Stimulated activated effector memory CD8-positive, alpha-beta T cell treated with anti-CD3 and anti-CD28 coated beads, Interleukin-12 subunit alpha, Interleukin-12 subunit beta, amount 100 ng/mL, for 72 hours (primary cell): ENCODE data around the gene LOC128125822.

Experiments
- ATAC-seq: fragments of 150-1000 bp; cut with Tn5 transposase; 2 replicates; pipeline ENCODE4 v1.10.0; 2021
- DNase-seq, 2 donors: peaks; one replicate each; pipeline ENCODE4 v3.0.0; 2021 to 2022; ENCODE audit warnings: low spot score in 2 of 2
- H3K27ac Mint-ChIP-seq: one replicate; pipeline ENCODE4 v1.8.0; 2022; ENCODE audit warnings: mild to moderate bottlenecking, mixed read lengths
- H3K36me3 Mint-ChIP-seq: one replicate; pipeline ENCODE4 v1.8.0; 2022; ENCODE audit warnings: mild to moderate bottlenecking, mixed read lengths
- H3K4me1 Mint-ChIP-seq: one replicate; pipeline ENCODE4 v1.8.0; 2022; ENCODE audit warnings: mixed read lengths
- H3K4me3 Mint-ChIP-seq: one replicate; pipeline ENCODE4 v1.8.0; 2022; ENCODE audit warnings: mild to moderate bottlenecking, mixed read lengths
- H3K9me3 Mint-ChIP-seq: one replicate; pipeline ENCODE4 v1.8.0; 2022; ENCODE audit warnings: mixed read lengths

Gene LOC128125822

DNA sequence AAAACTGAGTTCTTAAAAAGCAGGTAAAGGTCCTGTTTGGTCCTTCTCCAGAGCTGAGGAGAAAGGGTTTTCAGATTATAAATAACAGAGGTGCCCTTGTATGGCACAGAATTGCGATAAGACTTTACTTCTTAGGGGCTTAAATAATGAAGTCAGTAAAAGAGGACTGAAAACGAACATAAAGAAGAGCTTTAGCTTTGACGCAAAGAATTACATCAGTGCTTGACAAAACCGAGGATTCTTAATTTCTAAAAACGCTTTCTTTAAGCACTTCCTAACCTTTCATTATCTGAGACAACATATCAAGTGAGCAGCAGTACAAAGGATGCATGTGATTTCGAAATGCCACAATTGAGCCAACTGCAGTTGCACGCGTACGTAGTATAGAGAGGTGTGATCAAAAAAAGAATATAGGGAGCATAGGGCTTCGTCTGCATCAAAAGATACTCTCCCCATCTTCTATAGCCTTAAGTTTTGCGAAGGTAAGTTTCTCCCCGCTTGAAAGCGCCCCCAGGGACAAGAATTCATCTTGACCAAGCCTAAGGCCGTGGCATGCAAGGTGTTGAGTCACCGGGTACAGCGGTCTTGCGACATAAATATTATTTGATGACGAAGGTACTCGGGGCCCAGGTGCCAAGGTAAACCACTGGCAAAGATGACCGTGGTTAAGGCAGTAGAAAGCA, 778 bp upstream of the LOC128125822 start:
- DNase-seq = no peak
- H3K36me3 Mint-ChIP-seq = peaks cover 34% of the 10 kb centered on the region
- peak; percentile 5 for ATAC-seq
- H3K4me3 Mint-ChIP-seq = peak overlapping the region; percentile 79
- H3K9me3 Mint-ChIP-seq = no peaks in the 10 kb centered on the region
- peak overlapping the region; percentile 91 for H3K27ac Mint-ChIP-seq
- H3K4me1 Mint-ChIP-seq = peaks cover 16% of the 10 kb centered on the region

DNA sequence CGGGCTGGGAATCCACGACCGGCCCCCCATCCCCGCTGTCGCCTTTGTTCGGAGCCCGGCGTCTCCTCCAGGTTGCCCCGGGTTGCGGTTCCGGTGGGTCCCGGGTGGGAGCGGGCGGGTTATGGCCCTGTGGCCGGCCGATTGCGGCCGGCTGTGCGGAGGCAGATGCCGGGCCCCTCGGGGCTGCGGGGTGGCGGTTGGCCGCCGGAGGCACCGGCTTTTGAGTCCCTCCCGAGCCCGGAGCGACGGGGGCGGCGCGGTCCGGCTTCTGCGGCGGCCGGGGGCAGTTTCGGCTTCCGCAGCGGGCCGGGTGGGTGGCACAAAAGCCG, 431 bp downstream of the LOC128125822 start:
- peaks cover 20% of the 10 kb centered on the region for H3K4me1 Mint-ChIP-seq
- H3K4me3 Mint-ChIP-seq = peak overlapping the region; percentile 79
- peak overlapping the region; percentile 91 for H3K27ac Mint-ChIP-seq
- no peaks in the 10 kb centered on the region for H3K9me3 Mint-ChIP-seq
- peaks cover 46% of the 10 kb centered on the region for H3K36me3 Mint-ChIP-seq
- ATAC-seq = peak; percentile 0
- DNase-seq = no peak

DNA sequence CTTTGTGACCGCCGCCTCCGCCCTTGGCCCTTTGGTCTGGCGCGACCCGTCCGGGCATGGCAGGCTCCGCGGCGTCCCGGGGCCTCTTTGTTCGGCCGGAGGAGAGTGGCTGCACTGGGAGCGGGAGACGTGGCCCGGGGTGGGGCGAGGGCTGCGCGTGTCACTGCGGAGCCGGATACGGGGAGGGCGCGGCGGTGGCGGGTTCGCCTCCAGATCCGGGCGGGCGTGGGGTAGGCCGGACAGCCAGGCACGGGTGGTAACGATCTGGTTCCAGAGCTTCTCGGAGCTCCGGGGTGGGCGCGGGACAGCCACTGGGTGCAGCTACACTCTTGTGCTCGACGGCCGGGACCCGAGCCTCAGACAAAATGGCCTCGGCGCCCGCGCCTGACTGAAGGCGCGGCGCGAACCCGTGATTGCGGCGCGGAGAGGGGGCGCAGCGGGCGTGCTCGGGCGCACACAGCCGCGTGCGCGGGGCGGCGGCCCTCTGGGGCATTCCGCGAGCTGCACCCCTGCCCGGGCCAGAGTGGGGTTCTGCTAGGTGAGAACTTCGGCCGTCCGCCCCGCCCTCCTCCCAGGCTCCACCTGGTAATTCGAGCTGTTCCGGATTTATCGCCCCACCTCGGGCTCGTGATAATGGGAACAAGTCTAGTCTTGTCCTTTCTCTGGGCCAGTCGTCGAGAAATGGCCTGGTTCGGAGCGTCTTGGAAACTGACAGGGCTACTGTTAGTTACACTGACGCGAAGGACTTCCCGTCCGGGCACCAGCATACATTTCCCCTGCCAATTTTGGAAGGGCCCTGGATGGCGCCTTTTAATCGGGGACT, 1.0 kb downstream of the LOC128125822 start:
- DNase-seq (peak; percentile 48 to 83), ATAC-seq (peak; percentile 57)
- peak overlapping the region; percentile 91 for H3K27ac Mint-ChIP-seq
- H3K36me3 Mint-ChIP-seq = peaks cover 52% of the 10 kb centered on the region
- H3K4me1 Mint-ChIP-seq = peaks cover 20% of the 10 kb centered on the region
- peak overlapping the region; percentile 79 for H3K4me3 Mint-ChIP-seq
- H3K9me3 Mint-ChIP-seq = no peaks in the 10 kb centered on the region

DNA sequence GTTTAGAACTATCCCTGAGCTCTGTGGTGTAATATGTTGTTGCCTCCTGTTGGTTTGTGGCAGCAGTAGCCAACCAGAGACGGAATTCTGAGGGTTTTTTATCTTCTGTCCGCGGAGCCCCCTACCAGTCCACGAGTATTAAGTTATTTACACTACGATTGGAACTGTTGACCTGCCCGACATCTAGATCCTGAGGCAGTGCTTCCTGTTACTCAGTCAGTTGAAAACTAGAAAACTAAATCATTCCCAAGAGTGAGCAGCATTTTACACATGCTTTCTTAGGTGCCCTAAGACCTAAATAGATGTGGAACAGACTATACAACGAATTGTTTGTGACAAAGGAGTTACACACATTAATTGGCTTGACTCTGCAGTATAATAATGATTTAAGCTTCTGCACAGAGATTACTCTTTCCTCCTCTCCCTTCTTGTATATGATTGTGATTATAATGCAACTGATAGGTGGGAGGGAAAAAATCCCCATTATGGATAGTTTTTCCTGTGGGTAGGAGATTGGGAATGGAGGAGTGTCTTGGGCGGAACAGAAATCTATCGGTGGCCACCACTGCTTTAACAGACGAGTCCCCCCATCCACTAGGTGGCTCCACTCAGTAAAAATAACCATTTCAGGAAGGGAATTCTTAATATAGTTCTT, 1.7 kb downstream of the LOC128125822 start:
- peak overlapping the region; percentile 79 for H3K4me3 Mint-ChIP-seq

DNA sequence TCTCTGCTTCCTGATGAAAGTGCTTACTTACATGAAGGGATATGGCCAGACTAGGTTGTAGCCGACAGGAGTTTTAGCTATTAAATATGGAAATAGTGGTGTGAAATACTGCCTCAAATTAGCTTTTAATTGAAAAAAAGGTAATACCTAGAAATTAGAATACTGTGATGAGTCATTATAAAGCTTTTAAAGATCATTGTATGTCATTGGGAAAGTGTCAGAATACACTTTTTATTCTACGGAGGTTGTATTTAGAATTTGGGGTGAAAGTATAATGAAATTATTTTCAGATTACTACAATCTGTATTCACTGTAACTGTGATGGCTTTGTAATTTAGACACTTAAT, 2.2 kb downstream of the LOC128125822 start:
- Mint-ChIP-seq H3K4me1 (peaks cover 20% of the 10 kb centered on the region), H3K9me3 (no peaks in the 10 kb centered on the region), H3K36me3 (peaks cover 65% of the 10 kb centered on the region), H3K27ac (peak overlapping the region; percentile 91), H3K4me3 (peak overlapping the region; percentile 79)
- ATAC-seq (no peak), DNase-seq (no peak)

More for the DNA sequence above, 1.7 kb downstream of the LOC128125822 start:
- Mint-ChIP-seq H3K9me3 (no peaks in the 10 kb centered on the region), H3K36me3 (peaks cover 60% of the 10 kb centered on the region), H3K27ac (peak overlapping the region; percentile 91), H3K4me1 (peaks cover 20% of the 10 kb centered on the region)
- DNase-seq = peak; percentile 14 to 64
- ATAC-seq = no peak

DNA sequence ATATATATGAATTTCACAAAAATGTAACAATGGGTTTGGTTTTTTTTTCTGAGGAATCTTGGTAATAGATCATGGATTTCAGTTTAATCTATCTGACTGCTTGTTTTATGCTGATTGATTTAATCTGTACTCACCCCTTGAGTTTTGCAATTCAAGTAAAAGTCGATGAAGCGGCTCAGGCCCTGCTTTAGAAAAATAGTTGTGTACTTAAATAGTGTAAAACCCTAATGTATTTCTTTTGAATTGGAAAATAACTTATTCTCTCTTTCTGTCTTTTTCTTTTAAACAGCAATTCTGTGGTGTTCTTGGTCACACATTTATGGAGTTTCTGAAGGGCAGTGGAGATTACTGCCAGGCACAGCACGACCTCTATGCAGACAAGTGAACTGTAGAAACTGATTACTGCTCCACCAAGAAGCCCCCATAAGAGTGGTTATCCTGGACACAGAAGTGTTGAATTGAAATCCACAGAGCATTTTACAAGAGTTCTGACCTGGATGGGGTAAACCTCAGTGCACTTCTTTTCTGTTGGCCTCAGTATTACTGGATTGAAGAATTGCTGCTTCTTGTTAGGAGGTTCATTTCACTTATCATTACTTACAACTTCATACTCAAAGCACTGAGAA, 4.0 kb downstream of the LOC128125822 start:
- Mint-ChIP-seq H3K4me3 (no peak overlapping the region), H3K9me3 (no peaks in the 10 kb centered on the region), H3K36me3 (peaks cover 82% of the 10 kb centered on the region)

DNA sequence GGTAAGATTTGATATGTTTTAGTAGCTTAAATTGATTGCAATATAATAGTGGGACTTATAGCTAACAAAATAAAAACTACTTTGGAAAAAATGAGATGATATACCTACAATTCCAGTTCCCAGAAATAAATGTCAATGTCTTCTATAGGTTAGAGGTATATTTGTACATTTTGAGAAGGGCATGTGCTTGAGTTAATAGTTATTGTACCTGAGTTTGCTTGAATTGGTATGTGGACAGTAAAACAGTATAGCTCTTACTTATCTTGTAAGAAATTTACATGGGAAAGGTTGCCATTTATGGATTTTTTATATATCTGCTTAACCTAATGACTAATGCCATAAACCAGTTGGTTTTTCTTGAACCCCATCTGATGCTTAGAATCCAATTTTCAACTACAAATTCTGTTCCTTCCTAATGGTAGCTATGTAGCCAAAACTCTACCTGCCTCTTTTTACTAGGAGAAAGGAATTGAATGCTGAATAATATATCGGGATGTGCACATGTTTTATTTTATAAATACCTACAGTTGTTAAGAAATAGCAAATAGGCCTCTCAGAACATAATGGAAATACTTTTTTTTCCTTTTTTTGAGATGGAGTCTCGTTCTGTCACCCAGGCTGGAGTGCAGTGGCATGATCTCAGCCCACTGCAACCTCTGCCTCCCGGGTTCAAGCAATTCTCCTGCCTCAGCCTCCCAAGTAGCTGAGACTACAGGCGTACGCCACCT, 4.9 kb downstream of the LOC128125822 start:
- DNase-seq = no peak
- Mint-ChIP-seq H3K27ac (no peak overlapping the region), H3K4me3 (no peak overlapping the region)

More for the DNA sequence above, 4.0 kb downstream of the LOC128125822 start:
- Mint-ChIP-seq H3K27ac (no peak overlapping the region), H3K4me1 (peaks cover 20% of the 10 kb centered on the region)
- no peak for ATAC-seq
- no peak for DNase-seq

DNA sequence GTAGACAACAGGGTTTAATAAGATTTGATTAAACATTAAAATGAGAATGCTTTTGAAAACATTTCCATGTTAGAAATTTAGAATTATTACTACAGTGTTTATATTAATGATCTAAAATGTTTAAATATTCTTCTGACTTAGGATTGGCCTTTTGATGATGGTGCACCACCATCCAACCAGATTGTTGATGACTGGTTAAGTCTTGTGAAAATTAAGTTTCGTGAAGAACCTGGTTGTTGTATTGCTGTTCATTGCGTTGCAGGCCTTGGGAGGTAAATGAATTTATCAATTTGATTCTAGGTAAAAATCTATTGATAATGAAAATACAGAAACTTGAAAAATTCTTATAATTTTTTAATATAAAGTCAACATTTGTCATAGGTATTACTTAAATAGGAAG, 6.5 kb downstream of the LOC128125822 start:
- peaks cover 20% of the 10 kb centered on the region for H3K4me1 Mint-ChIP-seq
- H3K4me3 Mint-ChIP-seq = no peak overlapping the region
- ATAC-seq = no peak
- no peak for DNase-seq
- no peaks in the 10 kb centered on the region for H3K9me3 Mint-ChIP-seq
- no peak overlapping the region for H3K27ac Mint-ChIP-seq
- H3K36me3 Mint-ChIP-seq = peaks cover 95% of the 10 kb centered on the region

More for the DNA sequence above, 4.9 kb downstream of the LOC128125822 start:
- Mint-ChIP-seq H3K9me3 (no peaks in the 10 kb centered on the region), H3K36me3 (peaks cover 90% of the 10 kb centered on the region), H3K4me1 (peaks cover 20% of the 10 kb centered on the region)
- ATAC-seq = no peak

DNA sequence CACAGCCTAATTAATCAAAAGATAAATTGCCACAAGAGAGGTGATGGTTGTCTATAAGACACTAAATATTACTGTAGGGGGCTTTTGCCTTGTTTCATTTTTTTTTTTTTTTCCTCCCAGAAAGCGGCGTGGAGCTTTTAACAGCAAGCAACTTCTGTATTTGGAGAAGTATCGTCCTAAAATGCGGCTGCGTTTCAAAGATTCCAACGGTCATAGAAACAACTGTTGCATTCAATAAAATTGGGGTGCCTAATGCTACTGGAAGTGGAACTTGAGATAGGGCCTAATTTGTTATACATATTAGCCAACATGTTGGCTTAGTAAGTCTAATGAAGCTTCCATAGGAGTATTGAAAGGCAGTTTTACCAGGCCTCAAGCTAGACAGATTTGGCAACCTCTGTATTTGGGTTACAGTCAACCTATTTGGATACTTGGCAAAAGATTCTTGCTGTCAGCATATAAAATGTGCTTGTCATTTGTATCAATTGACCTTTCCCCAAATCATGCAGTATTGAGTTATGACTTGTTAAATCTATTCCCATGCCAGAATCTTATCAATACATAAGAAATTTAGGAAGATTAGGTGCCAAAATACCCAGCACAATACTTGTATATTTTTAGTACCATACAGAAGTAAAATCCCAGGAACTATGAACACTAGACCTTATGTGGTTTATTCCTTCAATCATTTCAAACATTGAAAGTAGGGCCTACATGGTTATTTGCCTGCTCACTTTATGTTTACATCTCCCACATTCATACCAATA, 7.8 kb downstream of the LOC128125822 start:
- Mint-ChIP-seq H3K4me3 (no peak overlapping the region), H3K27ac (no peak overlapping the region), H3K36me3 (peaks cover 86% of the 10 kb centered on the region), H3K9me3 (no peaks in the 10 kb centered on the region), H3K4me1 (peaks cover 8% of the 10 kb centered on the region)
- DNase-seq (no peak), ATAC-seq (no peak)

DNA sequence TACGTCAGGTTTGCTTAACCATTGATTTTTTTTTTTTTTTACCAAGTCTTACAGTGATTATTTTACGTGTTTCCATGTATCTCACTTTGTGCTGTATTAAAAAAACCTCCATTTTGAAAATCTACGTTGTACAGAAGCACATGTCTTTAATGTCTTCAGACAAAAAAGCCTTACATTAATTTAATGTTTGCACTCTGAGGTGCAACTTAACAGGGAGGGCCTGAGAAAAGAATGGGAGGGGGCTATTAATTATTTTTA, 8.4 kb downstream of the LOC128125822 start:
- H3K9me3 Mint-ChIP-seq = no peaks in the 10 kb centered on the region

DNA sequence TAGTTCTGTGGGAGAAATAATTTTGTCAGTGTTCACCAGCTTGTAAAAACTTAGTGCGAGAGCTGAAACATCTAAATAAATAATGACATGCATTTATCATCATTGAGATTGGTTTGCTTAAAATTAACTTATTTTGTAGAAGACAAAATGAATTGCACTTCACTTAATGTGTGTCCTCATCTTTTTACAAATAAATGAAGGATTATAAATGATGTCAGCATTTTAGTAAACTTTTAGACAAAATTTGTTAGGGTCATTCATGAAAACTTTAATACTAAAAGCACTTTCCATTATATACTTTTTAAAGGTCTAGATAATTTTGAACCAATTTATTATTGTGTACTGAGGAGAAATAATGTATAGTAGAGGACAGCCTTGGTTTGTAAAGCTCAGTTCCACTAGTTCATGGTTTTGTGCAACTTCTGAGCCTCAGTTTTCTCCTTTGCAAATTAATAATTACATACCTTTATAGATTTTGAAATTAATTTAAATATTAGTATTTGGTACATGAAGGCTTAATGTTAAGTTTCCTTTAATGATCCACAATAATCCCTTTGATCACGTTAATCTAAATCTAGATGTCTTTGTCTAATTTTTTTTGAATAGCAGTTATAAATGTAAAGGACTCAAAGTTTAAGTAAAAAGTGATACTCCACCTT, 9.2 kb downstream of the LOC128125822 start:
- H3K27ac Mint-ChIP-seq = no peak overlapping the region
- H3K36me3 Mint-ChIP-seq = peaks cover 74% of the 10 kb centered on the region
- H3K4me1 Mint-ChIP-seq = peaks cover 4% of the 10 kb centered on the region
- ATAC-seq = no peak
- no peak overlapping the region for H3K4me3 Mint-ChIP-seq
- DNase-seq = no peak
- no peaks in the 10 kb centered on the region for H3K9me3 Mint-ChIP-seq

More for the DNA sequence above, 8.4 kb downstream of the LOC128125822 start:
- Mint-ChIP-seq H3K36me3 (peaks cover 83% of the 10 kb centered on the region), H3K4me1 (peaks cover 8% of the 10 kb centered on the region), H3K27ac (no peak overlapping the region), H3K4me3 (no peak overlapping the region)
- ATAC-seq (no peak), DNase-seq (no peak)

DNA sequence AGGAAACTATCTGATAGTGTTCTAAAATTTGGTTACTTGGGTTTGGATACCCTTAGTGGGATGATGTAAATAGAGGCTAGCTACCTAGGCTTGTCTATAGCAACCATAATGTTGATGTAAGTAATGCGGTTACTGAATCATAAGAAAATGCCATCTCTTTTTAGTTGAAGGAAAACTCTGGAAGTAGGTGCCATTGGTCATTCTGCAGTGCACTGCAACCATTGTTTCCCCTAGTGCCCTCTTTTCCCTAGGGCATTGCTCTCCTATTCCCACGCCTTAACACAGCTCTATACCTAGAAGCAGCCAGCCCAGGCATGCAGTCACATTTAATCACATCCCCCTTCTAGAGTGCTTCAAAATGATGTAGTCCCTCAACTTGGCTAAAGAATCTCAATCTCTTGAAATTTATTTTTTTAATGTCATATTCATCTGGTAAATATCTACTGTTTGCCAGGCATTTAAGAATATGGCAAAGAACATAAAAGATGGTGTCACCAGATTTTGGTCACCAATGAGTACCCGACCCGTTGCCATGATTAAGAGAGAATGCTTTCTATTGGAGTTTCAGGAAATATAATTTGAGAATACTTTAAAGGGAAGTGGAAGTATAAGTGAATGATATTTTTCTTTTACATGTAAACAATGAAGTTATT, 10.4 kb downstream of the LOC128125822 start:
- Mint-ChIP-seq H3K4me3 (no peak overlapping the region), H3K4me1 (no peaks in the 10 kb centered on the region), H3K36me3 (peaks cover 62% of the 10 kb centered on the region), H3K9me3 (no peaks in the 10 kb centered on the region), H3K27ac (no peak overlapping the region)
- no peak for DNase-seq
- no peak for ATAC-seq

DNA sequence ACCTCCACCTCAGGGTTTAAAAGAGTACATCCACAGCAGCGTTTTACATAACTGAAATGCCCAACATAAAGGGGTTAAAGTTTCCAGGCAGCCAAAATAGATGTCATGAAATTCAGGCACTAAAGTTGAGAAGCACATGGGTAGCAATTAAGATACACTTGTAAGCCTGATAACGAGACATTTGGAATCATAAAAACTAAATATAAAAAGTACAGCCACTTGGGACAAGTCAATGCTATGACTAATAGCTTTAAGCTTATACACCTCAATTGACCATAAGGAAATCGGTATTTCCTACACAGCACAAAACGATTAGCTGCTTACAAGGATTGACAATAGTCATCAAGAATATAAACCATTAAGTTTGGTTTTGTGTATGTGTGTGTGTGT, 11.8 kb downstream of the LOC128125822 start:
- no peak overlapping the region for H3K27ac Mint-ChIP-seq
- no peaks in the 10 kb centered on the region for H3K9me3 Mint-ChIP-seq
- DNase-seq (no peak), ATAC-seq (no peak)
- no peak overlapping the region for H3K4me3 Mint-ChIP-seq
- no peaks in the 10 kb centered on the region for H3K4me1 Mint-ChIP-seq
- peaks cover 48% of the 10 kb centered on the region for H3K36me3 Mint-ChIP-seq

DNA sequence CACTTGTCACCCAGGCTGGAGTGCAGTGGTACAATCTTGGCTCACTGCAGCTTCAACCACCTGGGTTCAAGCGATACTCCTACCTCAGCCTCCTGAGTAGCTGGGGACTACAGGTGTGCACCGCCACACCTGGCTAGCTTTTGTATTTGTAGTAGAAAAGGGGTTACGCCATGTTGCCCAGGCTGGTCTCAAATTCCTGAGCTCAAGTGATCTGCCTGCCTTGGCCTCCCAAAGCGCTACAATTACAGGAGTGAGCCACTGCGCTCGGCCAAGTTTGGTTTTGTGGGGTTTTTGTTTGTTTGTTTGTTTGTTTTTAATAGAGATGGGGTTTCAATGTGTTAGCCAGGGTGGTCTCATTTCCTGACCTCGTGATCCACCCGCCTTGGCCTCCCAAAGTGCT, 12.3 kb downstream of the LOC128125822 start:
- no peak for ATAC-seq
- H3K9me3 Mint-ChIP-seq = no peaks in the 10 kb centered on the region
- H3K36me3 Mint-ChIP-seq = peaks cover 43% of the 10 kb centered on the region
- DNase-seq = no peak
- no peak overlapping the region for H3K4me3 Mint-ChIP-seq
- H3K27ac Mint-ChIP-seq = no peak overlapping the region
- no peaks in the 10 kb centered on the region for H3K4me1 Mint-ChIP-seq
